ENCODE data around the gene QKI.

DNA sequence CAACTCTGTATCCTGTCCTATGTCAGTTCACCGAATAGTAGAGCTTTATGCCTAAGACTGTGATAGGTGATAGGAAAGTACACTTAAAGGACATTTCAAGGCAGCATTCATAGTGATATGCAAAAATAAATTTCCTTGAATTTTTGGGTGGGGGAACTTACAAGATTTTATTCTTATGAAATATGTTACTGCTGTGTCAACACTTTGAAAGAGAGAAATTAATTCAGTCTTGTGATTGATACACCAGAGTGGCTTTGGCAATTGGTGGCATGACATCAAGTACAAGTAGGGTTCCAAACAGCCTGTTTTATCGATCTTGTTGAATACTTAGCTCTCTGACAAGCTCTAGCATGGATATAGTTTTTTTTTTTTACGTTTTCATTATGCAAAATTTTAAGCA is 72.3 kb downstream of the QKI start:
- TF ChIP-seq, protein P1, sequence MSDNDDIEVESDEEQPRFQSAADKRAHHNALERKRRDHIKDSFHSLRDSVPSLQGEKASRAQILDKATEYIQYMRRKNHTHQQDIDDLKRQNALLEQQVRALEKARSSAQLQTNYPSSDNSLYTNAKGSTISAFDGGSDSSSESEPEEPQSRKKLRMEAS (IDR thresholded peaks at IDR 0.05): no peak
- TF ChIP-seq, protein P2, sequence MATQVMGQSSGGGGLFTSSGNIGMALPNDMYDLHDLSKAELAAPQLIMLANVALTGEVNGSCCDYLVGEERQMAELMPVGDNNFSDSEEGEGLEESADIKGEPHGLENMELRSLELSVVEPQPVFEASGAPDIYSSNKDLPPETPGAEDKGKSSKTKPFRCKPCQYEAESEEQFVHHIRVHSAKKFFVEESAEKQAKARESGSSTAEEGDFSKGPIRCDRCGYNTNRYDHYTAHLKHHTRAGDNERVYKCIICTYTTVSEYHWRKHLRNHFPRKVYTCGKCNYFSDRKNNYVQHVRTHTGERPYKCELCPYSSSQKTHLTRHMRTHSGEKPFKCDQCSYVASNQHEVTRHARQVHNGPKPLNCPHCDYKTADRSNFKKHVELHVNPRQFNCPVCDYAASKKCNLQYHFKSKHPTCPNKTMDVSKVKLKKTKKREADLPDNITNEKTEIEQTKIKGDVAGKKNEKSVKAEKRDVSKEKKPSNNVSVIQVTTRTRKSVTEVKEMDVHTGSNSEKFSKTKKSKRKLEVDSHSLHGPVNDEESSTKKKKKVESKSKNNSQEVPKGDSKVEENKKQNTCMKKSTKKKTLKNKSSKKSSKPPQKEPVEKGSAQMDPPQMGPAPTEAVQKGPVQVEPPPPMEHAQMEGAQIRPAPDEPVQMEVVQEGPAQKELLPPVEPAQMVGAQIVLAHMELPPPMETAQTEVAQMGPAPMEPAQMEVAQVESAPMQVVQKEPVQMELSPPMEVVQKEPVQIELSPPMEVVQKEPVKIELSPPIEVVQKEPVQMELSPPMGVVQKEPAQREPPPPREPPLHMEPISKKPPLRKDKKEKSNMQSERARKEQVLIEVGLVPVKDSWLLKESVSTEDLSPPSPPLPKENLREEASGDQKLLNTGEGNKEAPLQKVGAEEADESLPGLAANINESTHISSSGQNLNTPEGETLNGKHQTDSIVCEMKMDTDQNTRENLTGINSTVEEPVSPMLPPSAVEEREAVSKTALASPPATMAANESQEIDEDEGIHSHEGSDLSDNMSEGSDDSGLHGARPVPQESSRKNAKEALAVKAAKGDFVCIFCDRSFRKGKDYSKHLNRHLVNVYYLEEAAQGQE (IDR thresholded peaks at IDR 0.05; ENCODE audit: low read depth): no peak
- no peak for TF ChIP-seq TAF1 (IDR thresholded peaks at IDR 0.05; ENCODE audit: low read depth)
- no peak for TF ChIP-seq CEBPB (IDR thresholded peaks at IDR 0.05)
- TF ChIP-seq TEAD4 (IDR thresholded peaks at IDR 0.05): no peak
- no peak for TF ChIP-seq RAD21 (IDR thresholded peaks at IDR 0.05; ENCODE audit: low read depth)
- no peak for TF ChIP-seq FOXM1 (IDR thresholded peaks at IDR 0.05; ENCODE audit: borderline replicate concordance, low read depth)
- TF ChIP-seq CREB1 (IDR thresholded peaks at IDR 0.05; ENCODE audit: low read depth): no peak
- no peak for TF ChIP-seq YY1 (IDR thresholded peaks at IDR 0.05; ENCODE audit: low read depth)
- TF ChIP-seq ZBTB7A (IDR thresholded peaks at IDR 0.05; ENCODE audit: low read depth): no peak
- no peak for TF ChIP-seq NFIC (IDR thresholded peaks at IDR 0.05)
- no peak for TF ChIP-seq EP300 (IDR thresholded peaks at IDR 0.05; ENCODE audit: borderline replicate concordance)
